SK-N-SH (cell line): Measurements from ENCODE around the gene RAD51B. TPM values are rescaled to one million over a fixed set of nuclear protein-coding genes. Genes with fewer than 3 reads are reported as not detected.

Experiments used
- CTCF ChIA-PET: fragments of 300-600, 350-600 bp; formaldehyde crosslinking; extraction: SDS; loops from one replicate; lab custom pipeline; 2021; lab: Yijun Ruan, JAX
- POLR2A ChIA-PET: fragments of 350-600 bp; sonication (Branson Sonifier 250); formaldehyde crosslinking; extraction: SDS; loops from one replicate; lab custom pipeline; 2020; ENCODE audit warnings: antibody characterized with exemption, inconsistent platforms; lab: Yijun Ruan, JAX
- DNase-seq: peaks from one replicate; pipeline ENCODE4 v3.0.0; 2012
- H2AFZ ChIP-seq: fragments of 200-600 bp; sonication (generic); 2 replicates; pipeline ENCODE4 v1.8.1; 2016; ENCODE audit warnings: antibody characterized with exemption, mild to moderate bottlenecking, low read depth
- H3F3A ChIP-seq: fragments of 200-600 bp; sonication (generic); replicated peaks from 2 replicates; pipeline ENCODE3; 2016; ENCODE audit warnings: antibody characterized with exemption, mild to moderate bottlenecking; ENCODE audit not compliant: insufficient read depth
- H3K27ac ChIP-seq, 2 experiments: fragments of 200-500 bp in 1 of 2; fragments of 200-600 bp in 1 of 2; sonication (Bioruptor generic) in 1 of 2; sonication (generic), shearing (Covaris generic) in 1 of 2; 2 replicates each; pipeline versions ENCODE4 v1.5.1 to v1.6.1; 2014 to 2016; ENCODE audit warnings: low read depth in 2 of 2, inconsistent platforms in 1 of 2, low read length in 1 of 2, mild to moderate bottlenecking in 1 of 2, mixed read lengths in 1 of 2
- H3K27me3 ChIP-seq: fragments of 200-600 bp; sonication (generic), shearing (Covaris generic); 2 replicates; pipeline ENCODE4 v1.6.1; 2016; ENCODE audit warnings: mixed run types; ENCODE audit not compliant: insufficient read depth
- H3K36me3 ChIP-seq, 2 experiments: fragments of 200-500 bp in 1 of 2; fragments of 200-600 bp in 1 of 2; sonication (Bioruptor generic) in 1 of 2; sonication (generic) in 1 of 2; replicated peaks in 1 of 2; 2 replicates each; pipeline versions ENCODE3 to v1.5.1; 2014 to 2016; ENCODE audit warnings: low read length in 1 of 2, mild to moderate bottlenecking in 1 of 2; ENCODE audit not compliant: insufficient read depth in 2 of 2, control insufficient read depth in 1 of 2
- H3K4me1 ChIP-seq, 2 experiments: fragments of 200-500 bp in 1 of 2; fragments of 200-600 bp in 1 of 2; sonication (Bioruptor generic) in 1 of 2; sonication (generic), shearing (Covaris generic) in 1 of 2; 2 replicates each; pipeline versions ENCODE4 v1.5.1 to v1.6.1; 2014 to 2016; ENCODE audit warnings: low read depth in 1 of 2, low read length in 1 of 2, mixed run types in 1 of 2; ENCODE audit not compliant: insufficient read depth in 2 of 2, control insufficient read depth in 1 of 2
- H3K4me2 ChIP-seq: fragments of 200-600 bp; sonication (generic), shearing (Covaris generic); 2 replicates; pipeline ENCODE4 v1.6.1; 2017; ENCODE audit warnings: mixed run types
- H3K4me3 ChIP-seq, 2 experiments: fragments of 200-500 bp in 1 of 2; fragments of 200-600 bp in 1 of 2; sonication (Bioruptor generic) in 1 of 2; sonication (generic), shearing (Covaris generic) in 1 of 2; 2 replicates each; pipeline versions ENCODE4 v1.5.1 to v1.8.1; 2014 to 2016; ENCODE audit warnings: low read depth in 2 of 2, inconsistent platforms in 1 of 2, low read length in 1 of 2, mild to moderate bottlenecking in 1 of 2, mixed read lengths in 1 of 2, moderate library complexity in 1 of 2
- H3K79me2 ChIP-seq: fragments of 200-600 bp; sonication (generic); 2 replicates; pipeline ENCODE4 v1.8.1; 2017; ENCODE audit warnings: mild to moderate bottlenecking; ENCODE audit not compliant: insufficient read depth
- H3K9ac ChIP-seq: fragments of 200-600 bp; sonication (generic); 2 replicates; pipeline ENCODE4 v1.6.1; 2017; ENCODE audit warnings: mixed run types
- H3K9me2 ChIP-seq: fragments of 200-600 bp; sonication (generic); 2 replicates; pipeline ENCODE4 v1.6.1; 2017; ENCODE audit warnings: mixed run types
- H3K9me3 ChIP-seq: fragments of 200-600 bp; sonication (generic); 2 replicates; pipeline ENCODE4 v1.6.1; 2017; ENCODE audit warnings: mixed run types, mild to moderate bottlenecking, moderate library complexity
- H4K20me1 ChIP-seq: fragments of 200-600 bp; sonication (generic); 2 replicates; pipeline ENCODE4 v1.6.1; 2017; ENCODE audit warnings: mild to moderate bottlenecking, mixed run types; ENCODE audit not compliant: insufficient read depth
- FOSL2 ChIP-seq: IDR thresholded peaks from 2 replicates; pipeline ENCODE4 v1.4.0; 2012; ENCODE audit warnings: low read depth, mild to moderate bottlenecking, moderate library complexity, borderline replicate concordance
- FOXJ3 ChIP-seq: sonication (generic); formaldehyde crosslinking; IDR thresholded peaks from 2 replicates; pipeline ENCODE4 v1.5.1; 2020; ENCODE audit warnings: mild to moderate bottlenecking, missing genetic modification reagents
- FOXM1 ChIP-seq: IDR thresholded peaks from 2 replicates; pipeline ENCODE4 v1.4.0; 2012; ENCODE audit warnings: low read depth, mild to moderate bottlenecking
- JUND ChIP-seq: IDR thresholded peaks from 2 replicates; pipeline ENCODE4 v1.4.0; 2012
- MXI1 ChIP-seq: IDR thresholded peaks from 2 replicates; pipeline ENCODE4 v1.6.1; 2012; ENCODE audit warnings: mild to moderate bottlenecking, low read depth, low read length, improper control_type of control experiment
- NFIC ChIP-seq: IDR thresholded peaks from 2 replicates; pipeline ENCODE4 v1.4.0; 2012; ENCODE audit warnings: borderline replicate concordance
- RAD21 ChIP-seq: IDR thresholded peaks from 2 replicates; pipeline ENCODE4 v1.6.1; 2012; ENCODE audit warnings: mild to moderate bottlenecking, low read length
- RFX5 ChIP-seq: IDR thresholded peaks from 2 replicates; pipeline ENCODE4 v1.6.1; 2012; ENCODE audit warnings: mild to moderate bottlenecking, improper control_type of control experiment, low read length
- RXRA ChIP-seq: IDR thresholded peaks from 2 replicates; pipeline ENCODE4 v1.4.0; 2012; ENCODE audit warnings: low read depth, mild to moderate bottlenecking, borderline replicate concordance
- YY1 ChIP-seq: IDR thresholded peaks from 2 replicates; pipeline ENCODE4 v1.4.0; 2012; ENCODE audit warnings: low read depth, mild to moderate bottlenecking
- WGBS: methylation state at CpG from one replicate; pipeline ENCODE4 v1.1.6; 2017; ENCODE audit warnings: low lambda C conversion rate; 5-methylcytosine and 5-hydroxymethylcytosine counted together
- polyA plus RNA-seq, 3 experiments: library from polyadenylated mRNA; depleted of rRNA; stranded (reverse); fragments of >200 nt; gene quantifications; 2 replicates each; pipeline ENCODE4 v1.2.3, GENCODE V29; 2012
- TF ChIP-seq, protein P1 (sequence below): IDR thresholded peaks from 2 replicates; pipeline ENCODE4 v1.4.0; 2012; ENCODE audit warnings: low read depth, borderline replicate concordance
- TF ChIP-seq, protein P2 (sequence below): fragments of 150-350 bp; IDR thresholded peaks from 2 replicates; pipeline ENCODE4 v1.6.1; 2017; ENCODE audit warnings: antibody characterized with exemption, low read length, low read depth, borderline replicate concordance
- TF ChIP-seq, protein P3 (sequence below): IDR thresholded peaks from 2 replicates; pipeline ENCODE4 v1.4.0; 2012; ENCODE audit warnings: low read depth
- TF ChIP-seq, protein P4 (sequence below): IDR thresholded peaks from 2 replicates; pipeline ENCODE4 v1.4.0; 2012; ENCODE audit warnings: low read depth, borderline replicate concordance
- TF ChIP-seq, protein P5 (sequence below): fragments of 200-600 bp; sonication (generic); IDR thresholded peaks from 2 replicates; pipeline ENCODE4 v1.6.1; 2017; ENCODE audit warnings: antibody characterized with exemption, mild to moderate bottlenecking, moderate library complexity

Gene RAD51B
- polyA plus RNA-seq, 1 of the 3 experiments (the other 2 are of a cell fraction) = 6.0 TPM

DNA sequence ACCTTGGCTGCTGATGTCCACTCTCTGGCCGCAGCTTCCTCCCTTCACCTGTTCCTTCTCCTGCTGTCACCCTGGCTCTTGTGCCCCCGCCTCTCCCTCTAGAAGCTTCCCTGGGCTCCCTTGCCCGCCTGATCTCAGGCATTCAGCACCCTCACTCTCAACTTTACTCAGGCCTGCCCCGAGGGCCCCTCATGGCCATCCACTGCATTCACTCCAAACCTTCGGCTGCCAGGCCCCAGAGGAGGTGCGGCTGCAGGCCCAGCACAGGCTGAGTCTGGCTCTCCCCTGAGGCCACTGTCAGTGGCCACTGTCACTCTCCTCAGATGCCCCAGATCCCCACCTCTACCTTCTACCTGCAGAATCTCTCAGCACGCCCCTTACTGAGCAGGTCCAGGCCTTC lies 789.4 kb downstream of the RAD51B start:
- H3K4me2 ChIP-seq = no peak overlapping the region
- no peak overlapping the region for H3K27ac ChIP-seq
- H3K79me2 ChIP-seq = no peaks in the 10 kb centered on the region
- CTCF ChIA-PET = interaction anchor here (1.2 kb wide), 1 partner anchor 208 kb away, joined by 3 read pairs; no protein-coding TSS in a partner anchor
- POLR2A ChIA-PET = no interaction called here
- no peaks in the 10 kb centered on the region for H3K36me3 ChIP-seq
- TF ChIP-seq YY1 = no peak
- TF ChIP-seq, protein P1, sequence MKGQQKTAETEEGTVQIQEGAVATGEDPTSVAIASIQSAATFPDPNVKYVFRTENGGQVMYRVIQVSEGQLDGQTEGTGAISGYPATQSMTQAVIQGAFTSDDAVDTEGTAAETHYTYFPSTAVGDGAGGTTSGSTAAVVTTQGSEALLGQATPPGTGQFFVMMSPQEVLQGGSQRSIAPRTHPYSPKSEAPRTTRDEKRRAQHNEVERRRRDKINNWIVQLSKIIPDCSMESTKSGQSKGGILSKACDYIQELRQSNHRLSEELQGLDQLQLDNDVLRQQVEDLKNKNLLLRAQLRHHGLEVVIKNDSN = no peak
- TF ChIP-seq, protein P2, sequence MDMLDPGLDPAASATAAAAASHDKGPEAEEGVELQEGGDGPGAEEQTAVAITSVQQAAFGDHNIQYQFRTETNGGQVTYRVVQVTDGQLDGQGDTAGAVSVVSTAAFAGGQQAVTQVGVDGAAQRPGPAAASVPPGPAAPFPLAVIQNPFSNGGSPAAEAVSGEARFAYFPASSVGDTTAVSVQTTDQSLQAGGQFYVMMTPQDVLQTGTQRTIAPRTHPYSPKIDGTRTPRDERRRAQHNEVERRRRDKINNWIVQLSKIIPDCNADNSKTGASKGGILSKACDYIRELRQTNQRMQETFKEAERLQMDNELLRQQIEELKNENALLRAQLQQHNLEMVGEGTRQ = no peak
- 90% methylated on average over 7 of the region's 7 CpGs for WGBS
- no peaks in the 10 kb centered on the region for H3K9me3 ChIP-seq
- no peak for DNase-seq
- no peaks in the 10 kb centered on the region for H3K9me2 ChIP-seq
- no peaks in the 10 kb centered on the region for H3F3A ChIP-seq
- no peaks in the 10 kb centered on the region for H3K27me3 ChIP-seq
- H3K9ac ChIP-seq = no peak overlapping the region
- H4K20me1 ChIP-seq = no peaks in the 10 kb centered on the region
- H3K4me3 ChIP-seq = no peak overlapping the region
- no peaks in the 10 kb centered on the region; a peak in 1 of 4 replicates for H3K4me1 ChIP-seq
- no peak overlapping the region for H2AFZ ChIP-seq

DNA sequence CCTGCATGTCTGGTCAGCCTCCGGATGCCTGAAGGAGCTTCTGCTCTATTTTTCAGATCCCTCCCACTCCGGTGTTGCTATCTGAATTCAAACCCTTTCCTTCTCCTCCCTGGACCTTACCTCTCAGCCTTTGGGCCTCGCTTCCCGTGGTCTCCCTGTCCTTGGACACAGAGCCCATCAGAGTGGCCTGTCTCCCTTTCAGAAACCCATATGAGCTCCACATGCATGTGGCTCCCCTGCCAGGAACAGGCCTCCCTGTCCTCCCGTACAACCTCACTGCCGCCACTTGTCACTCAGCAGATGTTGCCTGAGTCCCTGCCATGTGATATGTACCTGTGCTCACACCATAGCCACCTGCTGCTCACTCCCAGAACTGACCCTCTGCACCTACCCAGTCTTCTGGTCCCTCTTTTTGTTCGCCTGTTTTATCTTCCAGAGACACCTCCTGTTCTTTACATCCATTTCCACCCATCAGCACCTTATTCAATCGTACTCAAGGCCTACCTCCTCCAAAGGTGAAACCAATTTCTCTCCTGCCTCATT lies 790.7 kb downstream of the RAD51B start:
- Histone ChIP-seq H3K4me1 (no peaks in the 10 kb centered on the region; a peak in 1 of 4 replicates), H4K20me1 (no peaks in the 10 kb centered on the region), H3K9me2 (no peaks in the 10 kb centered on the region), H3K27ac (no peak overlapping the region), H3F3A (no peaks in the 10 kb centered on the region), H3K79me2 (no peaks in the 10 kb centered on the region), H3K9ac (no peak overlapping the region), H3K36me3 (no peaks in the 10 kb centered on the region), H2AFZ (no peak overlapping the region), H3K4me3 (no peak overlapping the region), H3K9me3 (0 out of 2 replicates have a peak, but pooled peaks cover 10% of the 10 kb centered on the region), H3K27me3 (no peaks in the 10 kb centered on the region), H3K4me2 (no peak overlapping the region)
- DNase-seq = no peak
- CTCF ChIA-PET = no interaction called here
- POLR2A ChIA-PET = no interaction called here
- TF ChIP-seq, protein P3, sequence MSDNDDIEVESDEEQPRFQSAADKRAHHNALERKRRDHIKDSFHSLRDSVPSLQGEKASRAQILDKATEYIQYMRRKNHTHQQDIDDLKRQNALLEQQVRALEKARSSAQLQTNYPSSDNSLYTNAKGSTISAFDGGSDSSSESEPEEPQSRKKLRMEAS = no peak
- TF ChIP-seq MXI1 = no peak
- TF ChIP-seq YY1 = no peak
- no peak for TF ChIP-seq RAD21
- TF ChIP-seq JUND = no peak
- WGBS = 95% methylated on average over 8 of the region's 8 CpGs

DNA sequence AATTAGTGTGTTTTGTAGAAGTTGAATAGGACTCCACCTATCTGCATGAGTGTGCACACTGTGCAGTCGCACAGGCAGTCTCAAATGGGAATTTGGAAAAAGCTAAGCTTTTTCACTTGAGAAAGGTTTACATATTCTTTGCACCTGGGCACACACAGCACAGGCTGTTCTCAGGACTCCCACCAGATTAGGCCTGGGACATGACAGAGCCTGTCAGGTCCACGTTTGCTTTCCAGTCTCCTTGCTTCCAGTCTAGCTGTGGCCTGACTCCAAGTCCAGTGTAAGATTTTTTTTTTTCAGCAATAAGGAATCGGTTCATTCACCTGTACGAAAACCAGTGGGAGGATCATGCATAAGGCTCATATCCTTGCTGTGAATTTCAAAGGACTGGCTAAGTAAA lies 792.0 kb downstream of the RAD51B start:
- no peak overlapping the region for H3K4me3 ChIP-seq
- H3K79me2 ChIP-seq = no peaks in the 10 kb centered on the region
- peaks cover 19% of the 10 kb centered on the region; the same call in 1 of the 2 replicates for H3K9me3 ChIP-seq
- H3K36me3 ChIP-seq = no peaks in the 10 kb centered on the region
- no peak overlapping the region for H3K9ac ChIP-seq
- H3K9me2 ChIP-seq = no peaks in the 10 kb centered on the region
- H2AFZ ChIP-seq = no peak overlapping the region
- POLR2A ChIA-PET = no interaction called here
- peaks cover 5% of the 10 kb centered on the region for H3F3A ChIP-seq
- no peak overlapping the region for H3K4me2 ChIP-seq
- no peak overlapping the region for H3K27ac ChIP-seq
- 94% methylated on average over 4 of the region's 4 CpGs for WGBS
- CTCF ChIA-PET = no interaction called here
- no peaks in the 10 kb centered on the region for H3K27me3 ChIP-seq
- no peaks in the 10 kb centered on the region for H4K20me1 ChIP-seq
- no peak for DNase-seq
- H3K4me1 ChIP-seq = no peaks in the 10 kb centered on the region; a peak in 1 of 4 replicates
- TF ChIP-seq, protein P4, sequence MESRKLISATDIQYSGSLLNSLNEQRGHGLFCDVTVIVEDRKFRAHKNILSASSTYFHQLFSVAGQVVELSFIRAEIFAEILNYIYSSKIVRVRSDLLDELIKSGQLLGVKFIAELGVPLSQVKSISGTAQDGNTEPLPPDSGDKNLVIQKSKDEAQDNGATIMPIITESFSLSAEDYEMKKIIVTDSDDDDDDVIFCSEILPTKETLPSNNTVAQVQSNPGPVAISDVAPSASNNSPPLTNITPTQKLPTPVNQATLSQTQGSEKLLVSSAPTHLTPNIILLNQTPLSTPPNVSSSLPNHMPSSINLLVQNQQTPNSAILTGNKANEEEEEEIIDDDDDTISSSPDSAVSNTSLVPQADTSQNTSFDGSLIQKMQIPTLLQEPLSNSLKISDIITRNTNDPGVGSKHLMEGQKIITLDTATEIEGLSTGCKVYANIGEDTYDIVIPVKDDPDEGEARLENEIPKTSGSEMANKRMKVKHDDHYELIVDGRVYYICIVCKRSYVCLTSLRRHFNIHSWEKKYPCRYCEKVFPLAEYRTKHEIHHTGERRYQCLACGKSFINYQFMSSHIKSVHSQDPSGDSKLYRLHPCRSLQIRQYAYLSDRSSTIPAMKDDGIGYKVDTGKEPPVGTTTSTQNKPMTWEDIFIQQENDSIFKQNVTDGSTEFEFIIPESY = no peak
- no peak for TF ChIP-seq FOXM1
- no peak for TF ChIP-seq NFIC
- TF ChIP-seq, protein P5, sequence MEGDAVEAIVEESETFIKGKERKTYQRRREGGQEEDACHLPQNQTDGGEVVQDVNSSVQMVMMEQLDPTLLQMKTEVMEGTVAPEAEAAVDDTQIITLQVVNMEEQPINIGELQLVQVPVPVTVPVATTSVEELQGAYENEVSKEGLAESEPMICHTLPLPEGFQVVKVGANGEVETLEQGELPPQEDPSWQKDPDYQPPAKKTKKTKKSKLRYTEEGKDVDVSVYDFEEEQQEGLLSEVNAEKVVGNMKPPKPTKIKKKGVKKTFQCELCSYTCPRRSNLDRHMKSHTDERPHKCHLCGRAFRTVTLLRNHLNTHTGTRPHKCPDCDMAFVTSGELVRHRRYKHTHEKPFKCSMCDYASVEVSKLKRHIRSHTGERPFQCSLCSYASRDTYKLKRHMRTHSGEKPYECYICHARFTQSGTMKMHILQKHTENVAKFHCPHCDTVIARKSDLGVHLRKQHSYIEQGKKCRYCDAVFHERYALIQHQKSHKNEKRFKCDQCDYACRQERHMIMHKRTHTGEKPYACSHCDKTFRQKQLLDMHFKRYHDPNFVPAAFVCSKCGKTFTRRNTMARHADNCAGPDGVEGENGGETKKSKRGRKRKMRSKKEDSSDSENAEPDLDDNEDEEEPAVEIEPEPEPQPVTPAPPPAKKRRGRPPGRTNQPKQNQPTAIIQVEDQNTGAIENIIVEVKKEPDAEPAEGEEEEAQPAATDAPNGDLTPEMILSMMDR = no peak
- TF ChIP-seq FOXJ3 (CRISPR knock-in tag) = no peak
- no peak for TF ChIP-seq YY1
- no peak for TF ChIP-seq RFX5
- no peak for TF ChIP-seq RAD21
- TF ChIP-seq RXRA = no peak
- TF ChIP-seq FOSL2 = no peak
